ENCODE results near the gene PLCB4.

Gene PLCB4

GRCh38 chr20:9160331-9160730 is 91.4 kb downstream of the PLCB4 start:
- no peaks in the 10 kb centered on the region for H3K9me2 ChIP-seq (replicated peaks; ENCODE audit: insufficient read depth, low read length)
- H3K4me2 ChIP-seq (ENCODE audit: low read depth, low read length, poor library complexity, severe bottlenecking) = no peak overlapping the region
- no peak overlapping the region for H3K4me3 ChIP-seq (ENCODE audit: insufficient read depth, low read length, poor library complexity, severe bottlenecking)
- no peaks in the 10 kb centered on the region for H4K20me1 ChIP-seq (ENCODE audit: low read depth, low read length)
- no peaks in the 10 kb centered on the region for H3K79me2 ChIP-seq (ENCODE audit: insufficient read depth, low read length)
- H3K9ac ChIP-seq (ENCODE audit: low read length) = no peak overlapping the region
- H2AFZ ChIP-seq (ENCODE audit: low read depth, low read length, severe bottlenecking) = no peak overlapping the region
- no peaks in the 10 kb centered on the region for H3K9me3 ChIP-seq (ENCODE audit: insufficient read depth, low read length)
- TF ChIP-seq CTCF (IDR thresholded peaks at IDR 0.05; ENCODE audit: insufficient read depth, low read length, poor library complexity, severe bottlenecking) (no peak), EZH2phosphoT487 (conservative IDR thresholded peaks at IDR 0.05; ENCODE audit: low read length) (no peak)
- no peaks in the 10 kb centered on the region for H3F3A ChIP-seq (ENCODE audit: insufficient read depth)
- H3K27ac ChIP-seq (ENCODE audit: low read depth, low read length) = no peak overlapping the region
- H3K36me3 ChIP-seq (ENCODE audit: low read length) = no peaks in the 10 kb centered on the region
- H3K27me3 ChIP-seq (ENCODE audit: low read length) = no peaks in the 10 kb centered on the region

- no peaks in the 10 kb centered on the region for H4K20me1 ChIP-seq (ENCODE audit: low read depth, low read length)
- H3K9me2 ChIP-seq (replicated peaks; ENCODE audit: insufficient read depth, low read length) = no peaks in the 10 kb centered on the region
- no peaks in the 10 kb centered on the region for H3K9me3 ChIP-seq (ENCODE audit: insufficient read depth, low read length)
- TF ChIP-seq EZH2phosphoT487 (conservative IDR thresholded peaks at IDR 0.05; ENCODE audit: low read length) (no peak), CTCF (IDR thresholded peaks at IDR 0.05; ENCODE audit: insufficient read depth, low read length, poor library complexity, severe bottlenecking) (no peak)
- no peak overlapping the region for H3K9ac ChIP-seq (ENCODE audit: low read length)
- no peak overlapping the region for H3K4me3 ChIP-seq (ENCODE audit: insufficient read depth, low read length, poor library complexity, severe bottlenecking)
- no peaks in the 10 kb centered on the region for H3K79me2 ChIP-seq (ENCODE audit: insufficient read depth, low read length)
- H3K36me3 ChIP-seq (ENCODE audit: low read length) = no peaks in the 10 kb centered on the region
- no peaks in the 10 kb centered on the region for H3K27me3 ChIP-seq (ENCODE audit: low read length)
- H3K27ac ChIP-seq (ENCODE audit: low read depth, low read length) = no peak overlapping the region
- H3F3A ChIP-seq (ENCODE audit: insufficient read depth) = no peaks in the 10 kb centered on the region
- H3K4me2 ChIP-seq (ENCODE audit: low read depth, low read length, poor library complexity, severe bottlenecking) = no peak overlapping the region
- H2AFZ ChIP-seq (ENCODE audit: low read depth, low read length, severe bottlenecking) = no peak overlapping the region
Observed at GRCh38 chr20:9160757-9161156, 91.9 kb downstream of the PLCB4 start.

GRCh38 chr20:9161311-9161710 is 92.4 kb downstream of the PLCB4 start:
- Histone ChIP-seq H3K4me3 (ENCODE audit: insufficient read depth, low read length, poor library complexity, severe bottlenecking) (no peak overlapping the region), H3K27ac (ENCODE audit: low read depth, low read length) (no peak overlapping the region), H3K4me2 (ENCODE audit: low read depth, low read length, poor library complexity, severe bottlenecking) (no peak overlapping the region), H3K79me2 (ENCODE audit: insufficient read depth, low read length) (no peaks in the 10 kb centered on the region), H3K9ac (ENCODE audit: low read length) (no peak overlapping the region), H3K9me2 (replicated peaks; ENCODE audit: insufficient read depth, low read length) (no peaks in the 10 kb centered on the region), H3K27me3 (ENCODE audit: low read length) (no peaks in the 10 kb centered on the region), H3K36me3 (ENCODE audit: low read length) (no peaks in the 10 kb centered on the region), H2AFZ (ENCODE audit: low read depth, low read length, severe bottlenecking) (no peak overlapping the region), H3F3A (ENCODE audit: insufficient read depth) (no peaks in the 10 kb centered on the region), H4K20me1 (ENCODE audit: low read depth, low read length) (no peaks in the 10 kb centered on the region), H3K9me3 (ENCODE audit: insufficient read depth, low read length) (no peaks in the 10 kb centered on the region)
- TF ChIP-seq CTCF (IDR thresholded peaks at IDR 0.05; ENCODE audit: insufficient read depth, low read length, poor library complexity, severe bottlenecking) = no peak
- no peak for TF ChIP-seq EZH2phosphoT487 (conservative IDR thresholded peaks at IDR 0.05; ENCODE audit: low read length)

Measured in SU-DHL-6 (cell line).